Esophagus mucosa (tissue), 1 donor: ENCODE data around the gene CERK. TPM values are rescaled to one million over a fixed set of nuclear protein-coding genes. Genes with fewer than 3 reads are reported as not detected.
"Not testable (repeated sequence)": the region's sequence is repeated elsewhere in the genome, so short reads cannot be mapped to it uniquely, and the experiment has no call there.

Source experiments
- ATAC-seq: fragments of 200-7000 bp; cut with Tn5 transposase; one replicate; pipeline ENCODE4 v1.9.1; 2020
- total RNA-seq: library from RNA; stranded (reverse); gene quantifications from one replicate; pipeline ENCODE4 v1.2.4, GENCODE V29; 2023
- donor health status: DM: yes; HTN: yes; CAD: no.

Gene CERK
- total RNA-seq, 1 donor from 2014 or later = 21.9 TPM

- peak; percentile 3 for ATAC-seq
Measured at GRCh38 chr22:46748908-46749675, 11.0 kb upstream of the CERK start.

DNA sequence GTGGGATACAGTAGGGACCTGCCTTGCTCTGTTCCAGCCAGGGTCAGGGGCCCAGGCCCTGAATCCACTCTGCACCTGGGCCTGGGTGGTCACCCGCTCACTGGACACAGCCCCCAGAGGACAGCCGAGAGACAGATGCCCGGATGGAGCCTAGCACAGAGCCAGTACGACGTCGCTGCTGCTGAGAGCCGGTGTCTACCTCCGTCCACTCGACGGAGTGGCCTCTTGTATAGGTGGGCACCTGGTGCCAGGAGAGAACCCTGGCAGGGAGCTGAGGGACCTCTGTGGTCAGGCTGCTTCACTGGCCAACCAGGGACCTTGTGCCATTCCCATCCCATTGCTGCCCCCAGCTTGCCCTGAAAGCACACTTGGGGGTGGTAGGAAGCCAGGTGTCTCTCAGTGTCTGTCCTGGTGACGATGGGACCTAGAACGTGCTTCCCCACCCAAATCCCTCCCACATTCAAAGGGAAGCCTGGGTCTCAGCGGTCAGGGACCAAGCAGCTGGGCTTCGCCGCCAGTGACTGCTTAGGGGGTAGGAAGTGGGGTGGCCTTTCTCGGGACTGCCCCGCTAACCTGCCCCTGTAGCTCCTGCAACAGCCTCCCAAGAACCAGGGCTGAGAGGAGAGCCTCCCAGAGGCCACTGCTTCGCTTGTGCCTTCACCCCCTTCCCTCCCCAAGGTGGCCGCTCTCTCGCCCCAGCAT, 10.3 kb upstream of the CERK start:
- ATAC-seq = no peak

DNA sequence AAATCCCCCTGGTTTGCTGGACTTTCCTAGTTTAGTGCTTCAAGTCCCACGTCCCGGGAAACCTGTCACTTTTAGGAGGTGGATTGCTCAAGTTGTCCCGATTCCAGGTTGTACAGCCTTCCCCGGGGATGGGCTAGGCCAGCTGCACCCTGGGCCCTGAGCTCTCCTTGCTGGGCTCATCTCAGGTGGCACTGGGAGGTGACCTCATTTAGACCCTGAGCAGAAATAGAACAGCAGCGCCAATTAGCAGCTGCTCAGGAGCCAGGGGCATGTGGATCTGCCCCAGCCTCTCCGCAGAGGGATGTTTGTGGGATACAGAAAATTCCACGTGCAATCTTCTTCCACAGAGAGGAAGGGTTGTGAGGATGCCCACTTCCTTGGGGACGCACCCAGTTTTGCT, 9.6 kb upstream of the CERK start:
- no peak for ATAC-seq

- ATAC-seq = no peak
Measured at GRCh38 chr22:46746620-46747019, 8.6 kb upstream of the CERK start.

- ATAC-seq = no peak
Measured at GRCh38 chr22:46746192-46746591, 8.1 kb upstream of the CERK start.

- ATAC-seq = no peak
Measured at GRCh38 chr22:46744581-46744980, 6.5 kb upstream of the CERK start.

DNA sequence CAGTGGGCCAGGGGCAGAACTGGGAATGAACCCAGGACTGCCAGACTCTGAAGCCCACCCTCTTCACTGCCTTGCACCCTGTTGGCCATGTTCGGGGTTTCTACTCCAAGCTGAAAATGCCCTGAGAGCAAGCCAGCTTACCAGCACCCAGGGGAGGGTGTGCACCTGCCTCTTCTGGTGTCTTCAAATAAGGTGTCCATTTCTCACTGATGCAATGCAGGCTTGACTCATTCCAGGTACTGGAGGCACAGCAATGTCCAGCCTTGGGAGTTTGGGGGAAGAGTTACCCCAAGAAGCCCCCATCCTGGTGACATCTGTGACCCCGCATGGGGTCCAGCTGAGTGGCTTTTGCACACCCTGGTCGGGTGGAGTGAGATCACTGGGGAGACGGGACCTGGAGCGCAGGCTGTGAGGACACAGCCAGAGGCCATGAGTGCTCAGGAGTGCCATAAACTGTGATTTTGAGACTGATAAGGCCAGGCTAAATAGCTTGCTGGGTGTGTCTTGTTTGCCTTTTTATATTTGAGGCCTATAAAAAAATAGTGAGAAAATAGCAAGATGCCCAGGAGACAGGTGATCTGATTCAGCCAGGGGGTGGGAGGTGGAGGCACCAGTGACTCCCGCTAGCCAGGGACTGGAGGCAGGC, 4.6 kb upstream of the CERK start:
- ATAC-seq = no peak

- no peak for ATAC-seq
Measured at GRCh38 chr22:46741974-46742519, 4.0 kb upstream of the CERK start.

DNA sequence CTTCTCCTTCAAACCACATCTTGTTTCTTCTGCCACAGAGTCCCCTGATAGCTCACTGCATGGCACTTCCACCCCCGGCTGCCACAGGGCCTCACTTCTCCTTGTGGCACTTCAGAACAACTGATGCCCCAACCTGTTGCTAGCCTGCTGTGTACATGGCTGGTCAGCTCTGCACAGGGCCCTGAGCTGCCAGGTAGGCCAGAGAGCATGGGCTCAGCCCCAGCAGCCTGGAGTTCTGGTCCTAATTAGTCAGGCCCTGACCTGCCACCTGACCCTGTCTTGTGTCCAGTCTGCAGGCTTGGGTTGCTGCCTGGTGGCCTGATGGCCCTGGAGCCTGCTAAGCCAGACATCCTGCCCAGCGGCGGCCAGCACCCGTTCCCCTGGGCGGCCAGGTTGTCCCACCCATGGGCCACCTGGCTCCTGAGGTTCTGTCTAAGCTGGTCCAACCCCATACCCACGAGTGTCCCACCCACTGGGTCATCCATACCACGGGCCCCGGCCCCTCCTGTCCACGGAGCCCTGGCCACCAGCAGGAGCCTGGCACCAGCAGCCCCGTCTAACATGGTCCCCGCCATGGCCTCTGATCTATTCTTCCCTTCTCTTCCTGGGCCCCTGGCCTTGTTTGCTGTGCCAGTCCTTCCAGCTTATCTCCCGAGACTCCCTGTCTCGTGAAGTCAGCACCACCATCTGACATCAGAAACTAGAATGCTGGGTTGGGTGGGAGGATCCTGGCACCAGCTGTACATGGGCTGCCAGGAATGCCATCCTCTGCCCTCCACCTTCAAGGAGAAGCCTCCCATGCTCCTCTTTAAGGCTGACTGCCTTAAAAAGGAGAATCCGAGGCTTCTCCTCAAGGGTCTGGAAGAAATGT, 3.1 kb upstream of the CERK start:
- ATAC-seq = no peak

GRCh38 chr22:46739094-46739870, 1.2 kb upstream of the CERK start:
- peak; percentile 74 for ATAC-seq

GRCh38 chr22:46738647-46739093, 618 bp upstream of the CERK start:
- ATAC-seq = no peak

GRCh38 chr22:46737105-46737975, 712 bp downstream of the CERK start:
- peak; percentile 5 for ATAC-seq

- ATAC-seq = peak; percentile 9
Measured at GRCh38 chr22:46736705-46737104, 1.3 kb downstream of the CERK start.

DNA sequence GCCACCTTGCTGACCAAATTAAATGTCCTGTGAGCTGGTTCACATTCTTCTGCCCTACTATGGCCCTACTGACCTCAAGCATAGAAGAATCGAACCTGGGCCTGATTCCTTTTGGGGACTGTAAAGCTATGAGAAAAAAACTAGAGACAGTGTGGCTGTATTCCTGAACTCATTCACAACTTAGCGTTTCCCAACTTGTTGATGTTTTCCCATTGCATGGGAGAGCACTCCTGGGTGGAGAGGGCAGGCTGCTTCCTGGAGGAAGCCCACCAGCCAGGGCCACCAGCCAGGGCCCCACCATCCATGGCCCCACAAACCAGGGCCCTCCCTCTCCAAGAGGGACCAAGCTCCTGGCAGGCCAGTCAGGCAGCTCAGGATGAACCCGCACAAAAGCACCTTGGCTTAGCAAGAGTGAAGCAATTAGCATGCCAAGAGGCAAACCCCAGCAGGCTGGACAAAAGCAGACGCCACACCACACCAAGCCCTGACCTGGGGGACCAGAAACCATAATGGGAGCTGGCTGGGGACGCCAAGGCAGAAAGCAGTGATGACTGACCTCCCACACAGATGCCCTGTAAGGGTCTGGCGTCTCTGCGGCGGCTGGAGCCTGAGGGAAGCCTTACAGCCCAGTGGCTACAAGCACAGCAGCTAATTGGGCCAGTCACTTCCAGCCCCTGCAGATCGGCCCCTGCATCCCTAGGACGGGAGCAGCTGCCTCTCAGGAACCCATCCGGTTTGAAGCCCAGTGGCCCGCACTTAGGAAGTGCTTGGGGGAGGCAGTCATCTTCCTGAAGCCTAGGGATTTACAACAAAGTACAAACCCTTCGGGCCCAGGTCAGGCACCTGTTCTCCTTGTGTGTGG, 2.1 kb downstream of the CERK start:
- no peak for ATAC-seq

GRCh38 chr22:46734830-46735453, 3.1 kb downstream of the CERK start:
- ATAC-seq = peak; percentile 6

- ATAC-seq = not testable (repeated sequence)
Measured at GRCh38 chr22:46734213-46734722, 3.8 kb downstream of the CERK start.

DNA sequence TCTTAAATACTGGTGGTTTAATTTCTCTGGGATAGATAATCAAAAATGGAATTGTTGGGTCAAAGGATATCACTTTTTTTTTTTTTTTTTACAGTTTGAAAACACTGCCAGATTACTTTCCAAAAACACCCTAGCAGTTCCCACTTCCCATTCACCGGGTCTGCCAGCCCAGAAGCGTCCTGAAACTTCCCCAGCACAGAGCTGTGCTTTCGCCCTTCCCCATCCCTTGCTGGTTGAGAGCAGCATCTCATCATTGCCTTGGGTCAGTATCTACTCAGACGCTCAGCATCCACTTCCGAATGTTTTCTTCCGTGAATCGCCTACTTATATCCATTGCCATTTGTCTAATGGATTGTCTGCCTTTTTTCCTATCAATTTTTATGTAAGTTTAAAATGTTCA, 5.5 kb downstream of the CERK start:
- no peak for ATAC-seq

- ATAC-seq = no peak
Measured at GRCh38 chr22:46732041-46732379, 6.0 kb downstream of the CERK start.
